Measurements from ENCODE around the gene RITA1. TPM values are rescaled to one million over a fixed set of nuclear protein-coding genes. Genes with fewer than 3 reads are reported as not detected.
A peak's percentile ranks its signal among the peaks of the same experiment; 100 is the strongest.

Gene RITA1
- polyA plus RNA-seq, 3 donors = 13.4 to 19.4 (median 14.8) TPM

- no peak for DNase-seq (ENCODE audit: extremely low read depth in 1 of 11, low read depth in 9 of 11, low spot score in 4 of 11)
Measured at GRCh38 chr12:113235976-113236375, 50.5 kb downstream of the RITA1 start.

GRCh38 chr12:113236539-113237399 lies 51.2 kb downstream of the RITA1 start:
- DNase-seq (ENCODE audit: extremely low read depth in 1 of 11, low read depth in 9 of 11, low spot score in 4 of 11) = no peak

GRCh38 chr12:113237748-113238147 lies 52.2 kb downstream of the RITA1 start:
- no peak for DNase-seq (ENCODE audit: extremely low read depth in 1 of 11, low read depth in 9 of 11, low spot score in 4 of 11)

- no peak for DNase-seq (ENCODE audit: extremely low read depth in 1 of 11, low read depth in 9 of 11, low spot score in 4 of 11)
Measured at GRCh38 chr12:113238309-113238708, 52.8 kb downstream of the RITA1 start.

DNA sequence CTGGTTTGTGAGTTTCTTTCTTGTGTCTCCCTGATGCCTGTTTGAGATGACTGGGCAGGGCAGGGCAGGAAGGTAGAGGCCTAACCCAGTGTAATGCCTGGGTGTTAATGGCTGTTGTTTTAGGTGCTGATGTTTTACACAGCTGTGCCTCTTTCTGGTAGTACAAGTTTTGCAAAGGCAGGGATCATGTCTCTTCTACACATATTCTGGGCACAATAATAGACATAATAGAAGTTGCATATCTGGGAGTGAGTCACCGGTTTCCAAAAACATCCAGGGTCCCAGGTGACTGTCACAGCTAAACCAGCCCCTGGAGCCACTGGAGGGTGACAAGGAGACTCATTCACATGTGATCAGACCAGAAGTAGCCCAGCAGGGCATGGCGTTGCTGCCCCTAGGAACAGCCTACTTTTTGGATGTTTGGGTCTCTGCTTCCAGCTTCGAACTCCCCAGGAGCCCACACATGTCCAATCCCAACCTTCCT lies 53.8 kb downstream of the RITA1 start:
- no peak for DNase-seq (ENCODE audit: extremely low read depth in 1 of 11, low read depth in 9 of 11, low spot score in 4 of 11)

GRCh38 chr12:113239811-113240331 lies 54.4 kb downstream of the RITA1 start:
- peak in 1 of 11 donors; percentile 51 for DNase-seq (ENCODE audit: extremely low read depth in 1 of 11, low read depth in 9 of 11, low spot score in 4 of 11)

GRCh38 chr12:113240395-113240794 lies 54.9 kb downstream of the RITA1 start:
- DNase-seq (ENCODE audit: extremely low read depth in 1 of 11, low read depth in 9 of 11, low spot score in 4 of 11) = no peak

DNA sequence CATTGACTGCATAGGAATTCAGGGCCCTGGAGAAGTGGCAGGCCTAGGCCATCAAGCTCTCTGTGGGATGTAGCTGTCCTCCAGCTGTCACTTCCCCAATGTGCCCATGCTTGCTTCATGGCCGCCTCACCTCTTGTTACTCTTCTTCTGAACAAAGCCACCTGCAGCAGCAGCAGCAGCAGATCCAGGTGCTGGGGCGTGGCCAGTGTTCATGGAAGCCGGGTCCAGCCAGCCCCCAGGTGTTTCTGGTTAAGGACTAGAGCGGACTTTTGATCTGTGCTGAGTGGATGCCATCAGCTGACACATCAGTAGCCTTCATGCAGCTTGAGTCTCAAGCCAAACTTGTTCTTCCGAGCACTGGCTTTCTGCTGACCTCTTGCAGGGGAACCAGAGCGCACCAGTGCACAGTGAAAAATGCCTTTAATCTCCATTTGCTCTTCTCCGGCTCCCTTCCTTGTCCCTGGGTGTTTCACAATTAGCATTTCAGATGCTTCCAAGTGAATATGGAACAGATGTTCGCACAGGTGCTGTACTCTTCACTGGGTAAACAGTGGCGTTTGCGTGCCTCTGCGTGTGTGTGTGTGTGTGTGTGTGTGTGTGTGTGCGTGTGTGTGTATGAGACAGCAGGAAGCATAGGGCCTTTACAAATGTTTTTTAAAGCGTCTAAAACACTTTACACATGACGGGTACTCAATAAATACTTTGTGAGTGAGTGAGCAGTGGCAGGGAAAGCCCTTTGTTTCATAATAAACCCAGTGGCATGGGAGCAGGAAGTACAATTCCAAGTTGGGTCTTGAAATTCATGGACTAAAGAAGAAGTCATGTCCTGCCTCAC lies 55.9 kb downstream of the RITA1 start:
- no peak for DNase-seq (ENCODE audit: extremely low read depth in 1 of 11, low read depth in 9 of 11, low spot score in 4 of 11)

Other genes with a start within 250 kb of the RITA1 start
- gene OAS3, start 247.2 kb upstream of the RITA1 start, polyA plus RNA-seq (ENCODE audit: insufficient read length in 3 of 3) = 10 to 100 TPM in 1 of 3 donors, 1 to 10 TPM in 2; 7.2 to 10.4 (median 9.9) TPM
- 1 to 10 TPM; 5.9 to 7.0 (median 6.6) TPM for gene OAS2, start 207.2 kb upstream of the RITA1 start, polyA plus RNA-seq (ENCODE audit: insufficient read length in 3 of 3)
- 10 to 100 TPM; 11.5 to 15.2 (median 13.1) TPM for gene DTX1, start 129.0 kb upstream of the RITA1 start, polyA plus RNA-seq (ENCODE audit: insufficient read length in 3 of 3)
- gene RASAL1, start 50.0 kb upstream of the RITA1 start, polyA plus RNA-seq (ENCODE audit: insufficient read length in 3 of 3) = 10 to 100 TPM in 1 of 3 donors, 1 to 10 TPM in 2; 6.3 to 27.3 (median 8.2) TPM
- 1 to 10 TPM in 2 of 3 donors, under 1 TPM in 1; 0.98 to 3.1 (median 1.2) TPM for gene CFAP73, start 36.0 kb upstream of the RITA1 start, polyA plus RNA-seq (ENCODE audit: insufficient read length in 3 of 3)
- 10 to 100 TPM; 63.6 to 91.1 (median 76.9) TPM for gene DDX54, start 243 bp upstream of the RITA1 start, polyA plus RNA-seq (ENCODE audit: insufficient read length in 3 of 3)
- gene TPCN1, start 35.7 kb downstream of the RITA1 start, polyA plus RNA-seq (ENCODE audit: insufficient read length in 3 of 3) = 10 to 100 TPM; 31.2 to 50.5 (median 34.4) TPM
- gene SLC8B1, start 149.4 kb downstream of the RITA1 start, polyA plus RNA-seq (ENCODE audit: insufficient read length in 3 of 3) = 10 to 100 TPM; 12.4 to 15.6 (median 14.0) TPM
- 10 to 100 TPM; 15.5 to 19.3 (median 18.6) TPM for gene PLBD2, start 172.9 kb downstream of the RITA1 start, polyA plus RNA-seq (ENCODE audit: insufficient read length in 3 of 3)
- under 1 TPM; 0.19 to 0.56 (median 0.42) TPM for gene SDS, start 218.2 kb downstream of the RITA1 start, polyA plus RNA-seq (ENCODE audit: insufficient read length in 3 of 3)
- gene SDSL, start 236.7 kb downstream of the RITA1 start, polyA plus RNA-seq (ENCODE audit: insufficient read length in 3 of 3) = 10 to 100 TPM; 11.1 to 17.0 (median 13.5) TPM

Data from renal cortex interstitium (tissue), 11 donors.